ENCODE data around the gene POLR2F.
"Not testable (repeated sequence)": the region's sequence is repeated elsewhere in the genome, so short reads cannot be mapped to it uniquely, and the experiment has no call there.

Gene POLR2F

GRCh38 chr22:37973271-37974170 lies 20.0 kb downstream of the POLR2F start:
- Histone ChIP-seq H3K9ac (no peak overlapping the region), H3K36me3 (peaks cover 10 to 48% (median 22%) of the 10 kb centered on the region in 11 experiments), H3K4me2 (no peak overlapping the region), H3K4me1 (peaks cover 0 to 20% (median 7%) of the 10 kb centered on the region in 10 experiments; a peak in 12 of 20 replicates), H3K9me3 (replicated peaks in 1 of 11) (no peaks in the 10 kb centered on the region), H3K27ac (no peak overlapping the region), H3K27me3 (no peaks in the 10 kb centered on the region), H3K4me3 (no peak overlapping the region), H4K20me1 (peaks cover 0 to 32% (median 7%) of the 10 kb centered on the region in 11 experiments; a peak in 8 of 22 replicates)
- no peak for TF ChIP-seq Cebpa-rat (IDR thresholded peaks at IDR 0.05)

DNA sequence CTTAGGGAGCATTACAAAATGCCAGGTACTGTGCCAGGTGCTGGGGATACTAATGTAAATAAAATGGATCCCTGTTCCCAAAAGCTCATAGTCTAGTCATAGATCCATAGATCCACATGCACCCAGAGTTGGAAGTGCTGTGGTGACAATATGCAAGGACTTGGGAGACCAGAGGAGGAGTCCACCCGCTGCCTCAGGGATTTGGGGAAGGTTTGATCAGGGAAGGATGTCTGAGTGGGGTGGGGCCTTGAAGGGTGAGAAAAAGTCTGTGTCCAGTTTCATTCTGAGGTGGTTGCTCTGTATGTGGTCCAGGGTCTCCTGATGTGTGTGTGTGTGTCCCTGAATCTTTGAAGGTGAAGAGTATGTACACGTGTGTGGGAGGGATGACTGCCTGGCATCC lies 21.7 kb downstream of the POLR2F start:
- H3K27ac ChIP-seq, result no peak overlapping the region
- peaks cover 0 to 26% (median 7%) of the 10 kb centered on the region in 11 experiments; a peak in 8 of 22 replicates for H4K20me1 ChIP-seq
- no peak overlapping the region for H3K4me3 ChIP-seq

GRCh38 chr22:37976022-37976421 lies 22.5 kb downstream of the POLR2F start:
- not testable (repeated sequence) for H3K27ac ChIP-seq; H3K27me3 ChIP-seq; H3K9me3 ChIP-seq (replicated peaks in 1 of 11); H3K4me3 ChIP-seq
- Histone ChIP-seq H3K9ac (peak overlapping the region in 1 of 11 experiments; percentile 11; a peak in 1 of 22 replicates), H3K4me2 (peak overlapping the region in 2 of 11 experiments; percentile 8 to 10; a peak in 1 of 22 replicates), H4K20me1 (peaks cover 0 to 30% (median 6%) of the 10 kb centered on the region in 11 experiments; a peak in 7 of 22 replicates), H3K4me1 (peaks cover 4 to 45% (median 31%) of the 10 kb centered on the region in 10 experiments; a peak in 16 of 20 replicates), H3K36me3 (peaks cover 0 to 26% (median 11%) of the 10 kb centered on the region in 11 experiments; a peak in 13 of 22 replicates)

More for the DNA sequence above, 21.7 kb downstream of the POLR2F start:
- H3K4me2 ChIP-seq, result no peak overlapping the region
- no peak overlapping the region for H3K9ac ChIP-seq
- no peaks in the 10 kb centered on the region for H3K9me3 ChIP-seq (replicated peaks in 1 of 11)
- no peak for TF ChIP-seq Cebpa-rat (IDR thresholded peaks at IDR 0.05)
- no peaks in the 10 kb centered on the region for H3K27me3 ChIP-seq
- H3K4me1 ChIP-seq, result peaks cover 4 to 37% (median 22%) of the 10 kb centered on the region in 10 experiments; a peak in 16 of 20 replicates
- H3K36me3 ChIP-seq, result peaks cover 0 to 32% (median 11%) of the 10 kb centered on the region in 11 experiments; a peak in 13 of 22 replicates

- no peak overlapping the region for H3K27ac ChIP-seq
- TF ChIP-seq Cebpa-rat (IDR thresholded peaks at IDR 0.05), result no peak
- no peak overlapping the region for H3K4me3 ChIP-seq
- peaks cover 0 to 26% (median 11%) of the 10 kb centered on the region in 11 experiments; a peak in 13 of 22 replicates for H3K36me3 ChIP-seq
- H4K20me1 ChIP-seq, result peaks cover 0 to 30% (median 2%) of the 10 kb centered on the region in 11 experiments; a peak in 7 of 22 replicates
- H3K27me3 ChIP-seq, result no peaks in the 10 kb centered on the region
- H3K4me2 ChIP-seq, result peak overlapping the region in 2 of 11 experiments; percentile 8 to 10; a peak in 1 of 22 replicates
- no peak overlapping the region; a peak in 1 of 22 replicates for H3K9ac ChIP-seq
- H3K9me3 ChIP-seq (replicated peaks in 1 of 11), result no peaks in the 10 kb centered on the region
- H3K4me1 ChIP-seq, result peaks cover 4 to 51% (median 36%) of the 10 kb centered on the region in 10 experiments; a peak in 16 of 20 replicates
Measured at GRCh38 chr22:37976547-37976946, 23.0 kb downstream of the POLR2F start.

DNA sequence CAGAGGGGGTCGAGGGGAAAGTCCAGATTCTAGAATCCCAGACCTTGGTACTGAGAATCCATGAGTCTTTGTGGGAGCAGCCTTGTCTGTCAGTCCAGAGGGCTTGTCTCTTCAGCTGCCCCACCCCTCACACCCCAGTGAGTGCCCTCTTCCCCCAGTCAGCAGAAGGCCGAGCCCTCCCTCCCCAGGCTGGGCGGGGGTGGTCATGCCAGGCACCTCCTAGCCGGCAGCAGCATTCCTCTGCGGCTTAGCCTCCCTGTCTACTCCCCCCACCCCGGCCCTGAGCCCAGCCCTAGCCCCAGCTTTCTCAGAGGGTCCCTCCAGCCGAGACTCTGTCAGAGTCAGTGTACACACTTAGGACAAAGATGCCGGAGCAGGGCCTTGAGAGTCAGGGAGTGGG lies 26.3 kb downstream of the POLR2F start:
- peak overlapping the region in 1 of 11 experiments; percentile 23; a peak in 2 of 22 replicates for H3K27ac ChIP-seq
- peak overlapping the region in 8 of 11 experiments; percentile 41 to 95 (median 78); a peak in 15 of 22 replicates for H3K4me2 ChIP-seq
- H3K9ac ChIP-seq, result peak overlapping the region in 2 of 11 experiments; percentile 4 to 53; a peak in 2 of 22 replicates
- H3K36me3 ChIP-seq, result peaks cover 0 to 28% (median 6%) of the 10 kb centered on the region in 11 experiments; a peak in 11 of 22 replicates
- peaks cover 0 to 9% (median 0%) of the 10 kb centered on the region in 11 experiments; a peak in 5 of 22 replicates for H3K9me3 ChIP-seq (replicated peaks in 1 of 11)
- no peaks in the 10 kb centered on the region for H3K27me3 ChIP-seq
- TF ChIP-seq Cebpa-rat (IDR thresholded peaks at IDR 0.05), result no peak
- no peak overlapping the region for H3K4me3 ChIP-seq
- H4K20me1 ChIP-seq, result peaks cover 0 to 26% (median 0%) of the 10 kb centered on the region in 11 experiments; a peak in 4 of 22 replicates
- peaks cover 7 to 78% (median 64%) of the 10 kb centered on the region in 10 experiments; a peak in 17 of 20 replicates for H3K4me1 ChIP-seq

DNA sequence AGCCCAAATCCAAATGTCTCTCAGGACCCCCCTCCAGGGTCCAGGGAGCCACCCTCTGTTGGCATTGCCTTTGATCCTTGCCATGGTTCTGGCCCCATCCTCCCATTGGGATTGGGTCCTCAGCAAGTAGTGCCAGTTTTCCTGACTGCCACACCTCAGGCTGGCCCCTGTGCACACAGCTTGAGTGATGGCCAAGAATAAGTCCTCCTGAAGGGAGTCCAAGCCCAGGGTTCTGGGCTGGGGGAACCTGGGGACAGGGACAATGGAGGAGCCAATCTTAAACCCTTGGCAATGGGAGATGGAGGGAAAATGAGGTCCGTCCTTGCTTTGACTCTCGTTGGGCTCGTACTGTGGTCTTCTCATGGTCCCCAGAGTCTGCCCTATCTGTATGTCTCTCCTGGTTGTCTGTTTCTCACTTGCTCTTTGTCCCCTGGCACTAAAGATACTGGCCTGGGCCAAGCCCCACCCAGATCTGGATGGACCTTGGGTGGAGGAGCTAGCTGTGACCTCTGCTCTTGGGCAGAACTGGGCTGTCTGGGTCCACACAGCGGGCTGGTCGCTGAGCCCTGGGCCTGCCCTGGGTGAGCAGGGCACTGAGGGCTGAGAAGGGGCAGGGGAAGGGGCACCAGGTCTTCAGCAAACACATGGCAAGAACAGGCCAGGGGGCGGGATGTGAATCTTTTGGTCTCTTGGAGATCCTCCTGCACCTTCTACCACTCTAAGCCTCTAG lies 27.9 kb downstream of the POLR2F start:
- Histone ChIP-seq H4K20me1 (peaks cover 0 to 26% (median 0%) of the 10 kb centered on the region in 11 experiments; a peak in 4 of 22 replicates), H3K4me3 (0 out of 20 replicates have a peak overlapping the region, but pooled peaks of 1 of the 10 experiments have one; percentile 21), H3K27ac (0 out of 22 replicates have a peak overlapping the region, but pooled peaks of 1 of the 11 experiments have one; percentile 14), H3K36me3 (peaks cover 0 to 27% (median 6%) of the 10 kb centered on the region in 11 experiments; a peak in 6 of 22 replicates), H3K9me3 (replicated peaks in 1 of 11) (peaks cover 0 to 9% (median 0%) of the 10 kb centered on the region in 11 experiments; a peak in 5 of 22 replicates), H3K4me2 (peak overlapping the region in 9 of 11 experiments; percentile 39 to 95 (median 77); a peak in 18 of 22 replicates), H3K27me3 (no peaks in the 10 kb centered on the region), H3K9ac (peak overlapping the region in 1 of 11 experiments; percentile 25; a peak in 1 of 22 replicates), H3K4me1 (peaks cover 10 to 89% (median 76%) of the 10 kb centered on the region in 10 experiments; a peak in 19 of 20 replicates)
- TF ChIP-seq Cebpa-rat (IDR thresholded peaks at IDR 0.05), result no peak

GRCh38 chr22:37982151-37982785 lies 28.8 kb downstream of the POLR2F start:
- Histone ChIP-seq H3K27ac (no peak overlapping the region), H3K36me3 (peaks cover 0 to 19% (median 6%) of the 10 kb centered on the region in 11 experiments; a peak in 5 of 22 replicates), H3K4me1 (peaks cover 15 to 93% (median 81%) of the 10 kb centered on the region in 10 experiments), H3K4me2 (peak overlapping the region in 9 of 11 experiments; percentile 29 to 95 (median 77); a peak in 18 of 22 replicates), H3K4me3 (no peak overlapping the region), H4K20me1 (peaks cover 0 to 26% (median 0%) of the 10 kb centered on the region in 11 experiments; a peak in 4 of 22 replicates), H3K9me3 (replicated peaks in 1 of 11) (peaks cover 0 to 9% (median 0%) of the 10 kb centered on the region in 11 experiments; a peak in 5 of 22 replicates), H3K9ac (no peak overlapping the region), H3K27me3 (no peaks in the 10 kb centered on the region)
- TF ChIP-seq Cebpa-rat (IDR thresholded peaks at IDR 0.05), result no peak
